ENCODE results near the gene RELN. TPM values are rescaled to one million over a fixed set of nuclear protein-coding genes. Genes with fewer than 3 reads are reported as not detected.

RELN gene
- total RNA-seq, 1 experiment from 2014 or later, result 0.20 TPM

DNA sequence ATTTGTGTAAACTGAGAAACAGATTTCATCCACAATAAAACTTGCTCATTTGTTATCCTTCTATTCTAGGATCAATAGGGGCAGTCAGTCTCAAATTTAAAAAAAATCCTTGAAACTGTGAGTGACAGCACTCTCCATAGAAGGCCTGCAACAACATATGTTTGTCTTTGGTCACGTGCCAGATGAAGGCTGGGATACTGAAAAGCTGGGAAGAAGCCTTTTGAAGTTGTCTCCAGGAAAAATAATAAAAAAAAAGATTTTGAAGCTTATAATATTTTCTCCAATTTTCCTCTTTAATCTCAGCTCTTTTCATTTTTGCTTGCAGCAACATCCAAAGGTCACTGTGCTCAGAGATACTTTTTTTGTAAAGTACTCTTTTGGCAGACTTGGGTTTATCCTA, 414.9 kb downstream of the RELN start:
- RAD21 ChIA-PET (ENCODE audit: low non-redundant PET in 1 of 2, low total read pairs in 2 of 2, uncharacterized antibody in 2 of 2, unreplicated experiment in 2 of 2), result no interaction called here
- no TSS peak for BruUV-seq (replicated peaks)
- H4K20me1 ChIP-seq (ENCODE audit: insufficient read depth), result no peaks in the 10 kb centered on the region
- H3K4me2 ChIP-seq (ENCODE audit: low read length), result no peak overlapping the region
- no peak for TF ChIP-seq EZH2 (IDR thresholded peaks at IDR 0.05)
- no peak for TF ChIP-seq POLR2A (IDR thresholded peaks at IDR 0.05; ENCODE audit: borderline replicate concordance, extremely low read depth, insufficient read depth, insufficient read length)
- TF ChIP-seq, protein P1, sequence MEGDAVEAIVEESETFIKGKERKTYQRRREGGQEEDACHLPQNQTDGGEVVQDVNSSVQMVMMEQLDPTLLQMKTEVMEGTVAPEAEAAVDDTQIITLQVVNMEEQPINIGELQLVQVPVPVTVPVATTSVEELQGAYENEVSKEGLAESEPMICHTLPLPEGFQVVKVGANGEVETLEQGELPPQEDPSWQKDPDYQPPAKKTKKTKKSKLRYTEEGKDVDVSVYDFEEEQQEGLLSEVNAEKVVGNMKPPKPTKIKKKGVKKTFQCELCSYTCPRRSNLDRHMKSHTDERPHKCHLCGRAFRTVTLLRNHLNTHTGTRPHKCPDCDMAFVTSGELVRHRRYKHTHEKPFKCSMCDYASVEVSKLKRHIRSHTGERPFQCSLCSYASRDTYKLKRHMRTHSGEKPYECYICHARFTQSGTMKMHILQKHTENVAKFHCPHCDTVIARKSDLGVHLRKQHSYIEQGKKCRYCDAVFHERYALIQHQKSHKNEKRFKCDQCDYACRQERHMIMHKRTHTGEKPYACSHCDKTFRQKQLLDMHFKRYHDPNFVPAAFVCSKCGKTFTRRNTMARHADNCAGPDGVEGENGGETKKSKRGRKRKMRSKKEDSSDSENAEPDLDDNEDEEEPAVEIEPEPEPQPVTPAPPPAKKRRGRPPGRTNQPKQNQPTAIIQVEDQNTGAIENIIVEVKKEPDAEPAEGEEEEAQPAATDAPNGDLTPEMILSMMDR (IDR thresholded peaks at IDR 0.05 in 2 of 3, conservative IDR thresholded peaks at IDR 0.05 in 1 of 3; ENCODE audit: borderline replicate concordance in 1 of 3, insufficient read depth in 1 of 3, low read depth in 2 of 3, low read length in 2 of 3), result no peak
- TF ChIP-seq EGR1 (IDR thresholded peaks at IDR 0.05; ENCODE audit: low read depth), result no peak
- no peak for TF ChIP-seq ZNF274 (IDR thresholded peaks at IDR 0.05; ENCODE audit: low read depth, low read length)
- TF ChIP-seq JUND (IDR thresholded peaks at IDR 0.05), result no peak
- no peak for TF ChIP-seq SP1 (IDR thresholded peaks at IDR 0.05; ENCODE audit: low read depth)
- no peak for TF ChIP-seq EZH2phosphoT487 (IDR thresholded peaks at IDR 0.05; ENCODE audit: borderline replicate concordance)
- no peak for TF ChIP-seq CEBPB (IDR thresholded peaks at IDR 0.05; ENCODE audit: low read depth)
- TF ChIP-seq YY1 (IDR thresholded peaks at IDR 0.05; ENCODE audit: extremely low read depth, insufficient replicate concordance, low read depth, low read length), result no peak
- no peak for TF ChIP-seq FOSL1 (IDR thresholded peaks at IDR 0.05; ENCODE audit: low read depth)
- TF ChIP-seq POLR2AphosphoS5 (IDR thresholded peaks at IDR 0.05; ENCODE audit: low read depth, low read length), result no peak
- TF ChIP-seq ZFX (IDR thresholded peaks at IDR 0.05), result no peak
- no peak for TF ChIP-seq SIN3A (IDR thresholded peaks at IDR 0.05; ENCODE audit: low read depth)
- no peak for TF ChIP-seq REST (IDR thresholded peaks at IDR 0.05; ENCODE audit: low read depth)
- TF ChIP-seq, protein P2, sequence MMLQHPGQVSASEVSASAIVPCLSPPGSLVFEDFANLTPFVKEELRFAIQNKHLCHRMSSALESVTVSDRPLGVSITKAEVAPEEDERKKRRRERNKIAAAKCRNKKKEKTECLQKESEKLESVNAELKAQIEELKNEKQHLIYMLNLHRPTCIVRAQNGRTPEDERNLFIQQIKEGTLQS (IDR thresholded peaks at IDR 0.05), result no peak
- no peak for TF ChIP-seq RAD21 (IDR thresholded peaks at IDR 0.05; ENCODE audit: low read depth)
- no peak for TF ChIP-seq TCF7L2 (IDR thresholded peaks at IDR 0.05; ENCODE audit: borderline replicate concordance, extremely low read depth, insufficient read depth, insufficient read length)
- DNase-seq (ENCODE audit: low read depth, low spot score), result no peak
- no peaks in the 10 kb centered on the region for H3K9me3 ChIP-seq (ENCODE audit: control insufficient read depth in 1 of 2, insufficient read depth in 1 of 2, low read depth in 1 of 2, low read length in 2 of 2)
- H3K27me3 ChIP-seq (ENCODE audit: insufficient read depth, low read length), result peaks cover 57% of the 10 kb centered on the region
- CTCF ChIA-PET, result interaction anchor here (1.1 kb wide), 1 partner anchor 589 kb away, joined by 3 read pairs; no protein-coding TSS in a partner anchor
- ATAC-seq, result no peak
- POLR2A ChIA-PET, result no interaction called here
- no peaks in the 10 kb centered on the region for H3K79me2 ChIP-seq (ENCODE audit: insufficient read depth, low read length)
- no peak overlapping the region for H3K27ac ChIP-seq (ENCODE audit: low read depth, low read length)
- no peak overlapping the region for H3K9ac ChIP-seq (ENCODE audit: low read length)
- H3K9me2 ChIP-seq (ENCODE audit: insufficient read depth), result no peaks in the 10 kb centered on the region
- no peaks in the 10 kb centered on the region for H3K4me1 ChIP-seq (ENCODE audit: control insufficient read depth in 1 of 2, insufficient read depth in 2 of 2, low read length in 2 of 2)
- no peaks in the 10 kb centered on the region for H3K36me3 ChIP-seq (ENCODE audit: control insufficient read depth in 1 of 2, insufficient read depth in 2 of 2, low read length in 2 of 2)
- no peak overlapping the region for H3K4me3 ChIP-seq (replicated peaks in 1 of 2; ENCODE audit: low read depth in 1 of 2, low read length in 2 of 2)
- no peak overlapping the region for H2AFZ ChIP-seq (ENCODE audit: low read depth, low read length, poor library complexity, severe bottlenecking)
- intact Hi-C loops (cut with micrococcal nuclease), result loop anchor here (5.0 to 10.0 kb wide), 2 partner anchors 1280 to 1343 kb away; no protein-coding TSS in a partner anchor

All from HCT116 (cell line).